NK-92 (cell line): ENCODE data around the gene NUMBL.
A peak's percentile ranks its signal among the peaks of the same experiment; 100 is the strongest.

ENCODE experiments used
- DNase-seq: peaks from one replicate; lab custom pipeline; 2025; ENCODE audit not compliant: unreplicated experiment; lab: John Stamatoyannopoulos, UW

The NUMBL gene

DNA sequence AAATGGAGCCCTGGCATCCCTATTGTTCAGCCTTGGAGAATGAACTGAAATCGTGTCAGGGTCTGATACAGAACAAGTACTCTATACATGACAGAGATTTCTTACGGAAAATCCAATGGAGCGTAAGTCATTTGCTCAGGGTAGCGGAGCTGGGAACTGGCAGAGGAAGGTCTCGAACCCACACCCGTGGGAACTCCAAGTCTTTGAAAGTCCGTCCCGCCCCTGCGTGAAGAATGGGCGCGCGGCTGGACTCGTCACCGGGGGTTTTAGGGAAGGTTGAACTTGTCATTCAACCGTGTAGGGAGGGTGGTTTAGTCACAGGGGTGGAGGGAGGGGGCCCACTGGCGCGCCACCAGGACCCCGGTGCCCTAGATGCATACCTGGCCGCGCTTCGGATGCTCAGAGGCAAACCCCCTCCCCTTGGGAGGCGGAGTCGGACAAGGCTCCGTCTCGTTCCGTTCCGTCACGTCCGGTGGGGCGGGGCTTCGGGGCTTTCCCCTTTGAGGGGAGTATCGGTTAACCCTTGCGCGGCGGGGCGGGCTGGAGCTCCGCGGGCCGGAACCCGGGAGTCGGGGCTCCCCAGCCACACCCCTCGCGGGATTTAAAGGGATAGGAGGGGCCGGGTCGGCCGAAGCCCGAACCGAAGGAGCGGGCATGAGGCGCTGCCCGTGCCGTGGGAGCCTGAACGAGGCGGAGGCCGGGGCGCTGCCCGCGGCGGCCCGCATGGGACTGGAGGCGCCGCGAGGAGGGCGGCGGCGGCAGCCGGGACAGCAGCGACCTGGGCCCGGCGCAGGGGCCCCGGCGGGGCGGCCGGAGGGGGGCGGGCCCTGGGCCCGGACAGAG lies 26.3 kb upstream of the NUMBL start, which contains the start of the genes COQ8B and ITPKC:
TSS of gene COQ8B (minus strand) at position 405 of the 843 bp plus-strand sequence. CDS start 2,254 bp downstream, outside the sequence.
TSS of gene ITPKC (plus strand) at position 631 of the 843 bp plus-strand sequence. CDS start at position 655, 24 bp downstream.
- DNase-seq, result peak; percentile 90

DNA sequence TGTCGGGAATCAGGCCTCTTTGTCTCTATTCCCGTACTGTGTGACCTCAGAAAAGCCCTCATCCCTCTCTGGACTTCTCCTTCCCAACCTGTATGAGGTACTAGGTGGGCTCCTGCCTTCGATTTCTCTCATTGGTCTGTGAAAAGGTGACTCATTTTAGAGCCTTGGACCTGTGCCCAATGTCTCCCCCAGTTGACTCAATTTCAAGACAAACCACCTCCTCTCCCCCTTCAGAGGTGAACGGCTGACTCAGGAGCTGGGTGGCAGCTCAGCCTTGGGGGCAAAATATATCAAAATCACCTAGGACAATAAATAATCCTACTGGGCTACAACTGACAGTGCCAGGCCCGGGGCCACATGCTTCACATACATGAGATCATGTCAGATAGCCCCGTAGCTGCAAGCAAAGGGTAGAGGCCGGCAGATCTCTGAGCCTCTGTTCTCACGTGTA lies 25.6 kb upstream of the NUMBL start:
- no peak for DNase-seq

- DNase-seq, result peak; percentile 62
Observed at GRCh38 chr19:40714441-40715299, 24.2 kb upstream of the NUMBL start.

GRCh38 chr19:40713939-40714338 lies 23.5 kb upstream of the NUMBL start:
- no peak for DNase-seq

DNA sequence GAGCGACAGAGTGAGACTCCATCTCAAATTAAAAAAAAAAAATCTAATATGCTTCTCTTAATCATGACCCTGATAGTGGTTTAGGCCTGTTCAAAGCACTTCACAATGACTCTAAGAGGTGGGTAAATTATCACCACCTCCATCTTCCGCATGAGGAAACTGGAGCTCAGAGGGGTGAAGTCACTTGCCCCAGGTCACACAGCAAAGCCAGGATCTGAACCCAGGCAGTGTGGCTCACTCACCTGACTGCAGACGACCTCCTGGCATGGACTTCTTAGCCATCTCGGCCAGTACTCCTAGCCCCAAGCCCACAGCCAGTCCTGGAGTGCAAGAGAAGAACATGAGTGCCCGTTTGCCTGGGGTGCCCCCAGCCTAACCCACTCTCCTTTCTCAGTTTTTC lies 19.4 kb upstream of the NUMBL start:
- no peak for DNase-seq

- no peak for DNase-seq
Observed at GRCh38 chr19:40707615-40708014, 17.2 kb upstream of the NUMBL start.

DNA sequence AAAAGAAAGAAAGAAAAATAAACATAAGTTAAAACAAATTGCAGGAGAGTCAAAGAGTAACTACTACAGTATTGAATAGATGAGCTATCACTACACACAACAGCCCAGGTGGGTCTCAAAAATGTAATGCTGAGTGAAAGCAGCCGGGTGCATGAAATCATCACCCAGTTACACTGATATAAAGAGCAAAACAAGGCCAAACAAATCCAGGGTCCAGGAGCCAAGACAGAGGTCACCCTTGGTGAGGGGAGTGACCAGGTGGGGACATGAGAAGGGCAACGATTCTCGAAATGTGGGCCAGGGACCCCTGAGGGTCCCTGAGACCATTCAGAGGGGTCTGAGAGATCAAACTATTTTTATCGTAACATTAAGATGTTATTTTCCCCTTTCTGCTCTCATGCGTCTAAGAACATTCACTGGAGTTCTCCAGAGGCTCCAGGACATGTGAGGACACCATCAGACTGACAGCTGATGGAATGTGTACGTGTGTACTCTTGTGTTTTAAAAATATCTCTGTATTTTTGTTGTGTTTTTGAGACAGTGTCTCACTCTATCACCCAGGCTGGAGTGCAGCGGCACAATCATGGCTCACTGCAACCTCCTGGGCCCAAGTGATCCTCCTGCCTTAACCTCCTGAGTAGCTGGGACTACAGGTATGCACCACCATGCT lies 15.6 kb upstream of the NUMBL start:
- DNase-seq, result no peak

DNA sequence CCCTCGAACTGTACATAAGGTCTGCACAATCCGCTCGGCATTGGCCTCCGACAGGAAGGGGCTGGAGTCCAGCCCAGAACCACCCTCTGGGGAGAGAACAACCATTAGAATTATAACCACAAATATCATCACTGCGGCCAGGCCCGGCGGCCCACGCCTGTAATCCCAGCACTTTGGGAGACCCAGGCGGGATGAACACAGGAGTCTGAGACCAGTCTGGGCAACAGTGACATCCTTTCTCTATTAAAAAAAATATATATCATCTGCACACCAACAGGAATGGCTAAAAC lies 14.9 kb upstream of the NUMBL start:
- DNase-seq, result no peak

GRCh38 chr19:40704491-40705361 lies 14.3 kb upstream of the NUMBL start:
- DNase-seq, result no peak

GRCh38 chr19:40703029-40703755 lies 12.7 kb upstream of the NUMBL start:
- DNase-seq, result no peak

DNA sequence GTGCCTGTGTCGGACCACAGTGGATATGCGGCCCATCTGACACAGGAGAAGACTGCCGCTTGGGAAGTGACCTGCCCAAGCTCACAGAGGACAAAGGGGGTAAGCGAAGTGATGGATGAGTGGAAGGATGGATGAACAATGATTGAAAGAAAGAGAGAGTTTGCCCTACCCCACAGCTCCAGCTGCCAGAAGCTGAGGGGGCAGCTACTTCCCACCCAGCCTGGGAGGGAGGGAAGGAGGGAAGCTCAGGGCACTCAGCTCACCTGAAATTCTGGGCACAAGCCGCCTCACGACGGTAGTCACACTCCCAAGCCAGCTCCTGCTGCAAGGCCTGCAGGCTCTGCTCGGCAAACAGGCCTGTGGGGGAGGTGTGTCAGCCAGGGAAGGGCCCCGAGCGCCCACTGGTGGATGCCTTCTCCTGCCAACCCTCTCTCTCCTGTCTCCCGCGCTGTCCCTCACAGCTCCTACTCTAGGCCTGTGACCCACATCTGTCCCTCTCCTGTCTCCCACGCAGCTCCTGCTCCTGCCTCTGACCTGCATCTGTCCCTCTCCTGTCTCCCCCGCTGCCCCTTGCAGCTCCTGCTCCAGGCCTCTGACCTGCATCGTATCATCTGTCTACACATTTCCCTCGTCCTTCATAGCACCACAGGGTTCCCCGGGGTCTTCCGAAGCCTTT lies 12.0 kb upstream of the NUMBL start:
- no peak for DNase-seq

GRCh38 chr19:40701758-40702157 lies 11.3 kb upstream of the NUMBL start:
- no peak for DNase-seq

- DNase-seq, result no peak
Observed at GRCh38 chr19:40700083-40700482, 9.6 kb upstream of the NUMBL start.

DNA sequence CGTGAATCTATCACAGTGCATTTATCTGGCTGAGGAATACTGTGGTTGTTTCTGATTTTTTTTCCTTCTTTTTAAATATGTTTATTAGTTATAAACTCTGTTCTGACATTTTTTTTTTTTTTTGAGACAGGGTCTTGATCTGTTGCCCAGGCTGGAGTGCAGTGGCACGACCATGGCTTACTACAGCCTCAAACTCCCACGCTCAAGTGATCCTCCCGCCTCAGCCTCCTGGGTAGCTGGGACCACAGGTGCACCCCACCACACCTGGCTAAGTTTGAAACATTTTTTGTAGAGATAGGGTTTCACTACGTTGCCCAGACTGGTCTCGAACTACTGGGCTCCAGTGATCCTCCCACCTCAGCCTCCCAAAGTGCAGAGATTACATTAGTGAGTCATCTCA lies 6.6 kb upstream of the NUMBL start:
- no peak for DNase-seq

GRCh38 chr19:40695881-40696280 lies 5.4 kb upstream of the NUMBL start:
- no peak for DNase-seq

GRCh38 chr19:40693896-40694295 lies 3.4 kb upstream of the NUMBL start:
- DNase-seq, result no peak

DNA sequence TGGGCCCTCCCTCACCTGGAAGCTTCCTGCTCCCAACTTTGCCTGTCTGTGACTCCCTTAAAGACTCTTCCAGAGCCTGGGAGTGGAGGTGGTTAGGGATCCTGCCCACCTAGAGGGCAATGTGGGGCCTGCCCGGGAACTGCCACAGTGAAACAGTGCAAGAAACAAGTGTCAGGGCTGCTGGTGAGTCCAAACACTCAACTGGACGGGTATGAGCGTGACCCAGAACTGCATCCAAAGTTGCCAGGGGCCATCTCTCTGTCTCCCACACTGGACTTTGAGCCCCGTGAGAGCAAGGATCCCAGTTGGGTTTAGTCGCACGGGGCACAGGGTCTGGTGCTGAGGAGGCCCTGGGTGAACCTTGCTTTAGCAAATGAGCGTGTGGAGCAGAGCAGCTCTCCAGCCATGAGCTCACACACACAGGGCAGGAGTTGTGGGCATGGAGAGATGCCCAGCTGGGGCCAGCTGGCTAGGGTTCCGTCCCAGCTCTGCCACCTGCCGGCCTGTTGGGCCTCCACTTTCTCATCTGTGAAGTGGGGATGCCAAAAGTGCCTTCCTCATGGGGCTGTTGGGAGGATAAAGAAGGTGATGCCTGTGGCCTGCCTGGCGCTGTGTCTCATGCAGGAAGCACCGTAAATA lies 2.8 kb upstream of the NUMBL start:
- no peak for DNase-seq

- DNase-seq, result no peak
Observed at GRCh38 chr19:40692212-40692551, 1.7 kb upstream of the NUMBL start.
